Cerebellar cortex (tissue), 1 donor: ENCODE results near the gene TFB2M.

Experiments
- DNase-seq: peaks from one replicate; pipeline ENCODE4 v3.0.0-alpha.2; 2015; ENCODE audit warnings: low spot score

The TFB2M gene

GRCh38 chr1:246554201-246554600 is 11.9 kb downstream of the TFB2M start:
- peak; percentile 83 for DNase-seq

- DNase-seq = no peak
These were observed 14.0 kb downstream of the TFB2M start for GRCh38 chr1:246552110-246552509.

- no peak for DNase-seq
These were observed 15.7 kb downstream of the TFB2M start for GRCh38 chr1:246550402-246550801.

- DNase-seq = no peak
These were observed 16.4 kb downstream of the TFB2M start for GRCh38 chr1:246549665-246550064.

- DNase-seq = no peak
These were observed 22.1 kb downstream of the TFB2M start for GRCh38 chr1:246544001-246544400.

- no peak for DNase-seq
These were observed 25.1 kb downstream of the TFB2M start for GRCh38 chr1:246540738-246541491.

GRCh38 chr1:246537887-246538286 is 28.2 kb downstream of the TFB2M start:
- DNase-seq = no peak

- no peak for DNase-seq
These were observed 28.6 kb downstream of the TFB2M start for GRCh38 chr1:246537441-246537840.

- DNase-seq = no peak
These were observed 31.9 kb downstream of the TFB2M start for GRCh38 chr1:246534114-246534513.

GRCh38 chr1:246533371-246533905 is 32.6 kb downstream of the TFB2M start:
- no peak for DNase-seq

GRCh38 chr1:246532519-246532918 is 33.5 kb downstream of the TFB2M start:
- no peak for DNase-seq

GRCh38 chr1:246530482-246530881 is 35.6 kb downstream of the TFB2M start:
- no peak for DNase-seq

GRCh38 chr1:246528933-246529731 is 36.9 kb downstream of the TFB2M start:
- no peak for DNase-seq

- no peak for DNase-seq
These were observed 38.5 kb downstream of the TFB2M start for GRCh38 chr1:246527402-246528088.

GRCh38 chr1:246526915-246527314 is 39.1 kb downstream of the TFB2M start:
- no peak for DNase-seq

GRCh38 chr1:246526380-246526779 is 39.7 kb downstream of the TFB2M start:
- DNase-seq = no peak

GRCh38 chr1:246519514-246519913 is 46.5 kb downstream of the TFB2M start:
- no peak for DNase-seq

GRCh38 chr1:246518456-246519205 is 47.4 kb downstream of the TFB2M start:
- no peak for DNase-seq

GRCh38 chr1:246517391-246517790 is 48.7 kb downstream of the TFB2M start:
- DNase-seq = no peak

- no peak for DNase-seq
These were observed 49.9 kb downstream of the TFB2M start for GRCh38 chr1:246516126-246516525.

- DNase-seq = no peak
These were observed 50.6 kb downstream of the TFB2M start for GRCh38 chr1:246515390-246516005.
